Ovary (tissue), 9 donors: Measurements from ENCODE around the gene AGXT2. TPM values are rescaled to one million over a fixed set of nuclear protein-coding genes. Genes with fewer than 3 reads are reported as not detected.

Experiments
- DNase-seq, 5 donors: peaks; one replicate each; pipeline ENCODE4 v3.0.0-alpha.2; 2019 to 2020
- H3K27ac ChIP-seq, 2 donors: fragments of 200-600 bp; one replicate each; pipeline versions ENCODE4 v1.5.1 to v1.8.0; 2019 to 2022
- H3K27me3 ChIP-seq: fragments of 200-600 bp; one replicate; pipeline ENCODE4 v1.8.0; 2022
- H3K36me3 ChIP-seq: fragments of 200-600 bp; sonication (generic); one replicate; pipeline ENCODE4 v1.5.1; 2019
- H3K4me1 ChIP-seq: one replicate; pipeline ENCODE4 v1.8.1; 2013; ENCODE audit warnings: mild to moderate bottlenecking, moderate library complexity; ENCODE audit not compliant: insufficient read depth
- H3K4me3 ChIP-seq: fragments of 200-600 bp; sonication (generic); one replicate; pipeline ENCODE4 v1.5.1; 2017
- H3K9me3 ChIP-seq, 2 donors: fragments of 200-600 bp in 1 of 2; sonication (generic) in 1 of 2; one replicate each; pipeline versions ENCODE4 v1.5.1 to v1.8.1; 2013 to 2019; ENCODE audit warnings: mild to moderate bottlenecking in 1 of 2, moderate library complexity in 1 of 2
- CTCF ChIP-seq, 3 donors: fragments of 450-650 bp in 2 of 3; fragments of 200-600 bp in 1 of 3; IDR thresholded peaks; one replicate each; pipeline versions ENCODE4 v1.5.1 to v1.8.0; 2016 to 2022; ENCODE audit warnings: antibody characterized with exemption in 3 of 3, mild to moderate bottlenecking in 1 of 3
- EP300 ChIP-seq: sonication (generic); formaldehyde crosslinking; IDR thresholded peaks from one replicate; pipeline ENCODE4 v1.6.1; 2017; ENCODE audit warnings: antibody characterized with exemption
- POLR2A ChIP-seq: fragments of 450-650 bp; IDR thresholded peaks from one replicate; pipeline ENCODE4 v1.6.1; 2017; ENCODE audit warnings: antibody characterized with exemption, mild to moderate bottlenecking, moderate library complexity
- WGBS, 3 donors: extraction: QIAGEN DNeasy Blood & Tissue Kit in 1 of 3; methylation state at CpG; one replicate each; pipeline versions ENCODE4 v1.1.5 to v1.1.7; 2013 to 2017; 5-methylcytosine and 5-hydroxymethylcytosine counted together
- intact Hi-C, 4 donors: fragments of 100-400 bp; cut with DNase I; formaldehyde crosslinking; loops; one replicate each; pipeline versions ENCODE4 v1.11.0 to v1.15.1; 2022 to 2023
- polyA plus RNA-seq, 2 donors: library from polyadenylated mRNA; stranded (reverse); fragments of 200-250 nt in 1 of 2; fragments of 350-450 nt in 1 of 2; fragmentation: Illumina TruSeq in 1 of 2; extraction: RNeasy Lipid Tissue Mini Kit (QIAGEN cat#74804) in 1 of 2; gene quantifications; one replicate each; pipeline ENCODE4 v1.2.3, GENCODE V29; 2013 to 2014
- total RNA-seq, 7 donors: library from RNA; depleted of rRNA in 2 of 7; stranded (reverse); fragments of >200 nt in 2 of 7; fragmentation: NEBNext Ultra II Directional in 3 of 7; extraction: Animal tissue kit (Norgen Biotek cat#: 25700) in 3 of 7; gene quantifications; one replicate each; pipeline versions ENCODE4 v1.1.0 to v1.2.4, GENCODE V29; 2016 to 2023
- donor health status: DM: no; HTN: no; CAD: no; lungs with moderate emphysema.
- donor health status: DM: no; HTN: no; CAD: no.
- donor health status: Bipolar disorder and iron deficiency.
- donor health status: DM: yes; HTN: yes; CAD: no.
- donor health status: DM: no; HTN: no; CAD: no.
- donor health status: DM: yes; HTN: yes; CAD: no.

The AGXT2 gene
- total and polyA plus RNA-seq, 9 donors, result 0.10 to 0.15 TPM; not detected in 7

- Histone ChIP-seq H3K27ac (no peak overlapping the region), H3K9me3 (no peaks in the 10 kb centered on the region), H3K4me1 (no peaks in the 10 kb centered on the region), H3K4me3 (no peak overlapping the region), H3K36me3 (no peaks in the 10 kb centered on the region), H3K27me3 (no peaks in the 10 kb centered on the region)
- TF ChIP-seq CTCF (IDR thresholded peaks at IDR 0.05) (no peak), POLR2A (no peak)
- no peak for DNase-seq
- WGBS, 3 donors, result 64 to 75% (median 67%) methylated on average over 5 of the region's 5 CpGs
- intact Hi-C loops, result loop anchor here in 2 of 4 donors (5.0 to 10.0 kb wide), 2 partner anchors 522 to 529 kb away; no protein-coding TSS in a partner anchor
These were observed 43.5 kb downstream of the AGXT2 start for GRCh38 chr5:35004200-35004599.

- DNase-seq, result peak; percentile 28 to 64 (median 61)
- Histone ChIP-seq H3K27me3 (no peaks in the 10 kb centered on the region), H3K36me3 (no peaks in the 10 kb centered on the region), H3K27ac (no peak overlapping the region), H3K4me3 (no peak overlapping the region), H3K4me1 (no peaks in the 10 kb centered on the region), H3K9me3 (no peaks in the 10 kb centered on the region)
- WGBS, 3 donors, result 31 to 37% (median 31%) methylated on average over 18 of the region's 18 CpGs
- intact Hi-C loops, result loop anchor here in 2 of 4 donors (5.0 to 10.0 kb wide), 2 partner anchors 521 to 528 kb away; no protein-coding TSS in a partner anchor
- TF ChIP-seq POLR2A, result no peak
- TF ChIP-seq CTCF (IDR thresholded peaks at IDR 0.05), result peak in 2 of 3 donors; percentile 27 to 34
These were observed 44.5 kb downstream of the AGXT2 start for GRCh38 chr5:35003018-35003957.

- H3K27me3 ChIP-seq, result no peaks in the 10 kb centered on the region
- no peaks in the 10 kb centered on the region for H3K9me3 ChIP-seq
- TF ChIP-seq POLR2A (no peak), EP300 (no peak), CTCF (IDR thresholded peaks at IDR 0.05) (no peak)
- WGBS, 3 donors, result 86 to 90% (median 89%) methylated on average over 6 of the region's 6 CpGs
- DNase-seq, result no peak
- no peaks in the 10 kb centered on the region for H3K4me1 ChIP-seq
- H3K27ac ChIP-seq, result no peak overlapping the region
- intact Hi-C loops, result loop anchor here in 2 of 4 donors (5.0 to 10.0 kb wide), 2 partner anchors 520 to 528 kb away; no protein-coding TSS in a partner anchor
- no peaks in the 10 kb centered on the region for H3K36me3 ChIP-seq
- H3K4me3 ChIP-seq, result no peak overlapping the region
These were observed 45.3 kb downstream of the AGXT2 start for GRCh38 chr5:35002459-35002858.

GRCh38 chr5:35001842-35002241 is 45.9 kb downstream of the AGXT2 start:
- no peak overlapping the region for H3K27ac ChIP-seq
- H3K4me1 ChIP-seq, result no peaks in the 10 kb centered on the region
- no peaks in the 10 kb centered on the region for H3K36me3 ChIP-seq
- DNase-seq, result no peak
- no peak overlapping the region for H3K4me3 ChIP-seq
- WGBS, 3 donors, result 42 to 54% (median 54%) methylated on average over 3 of the region's 3 CpGs
- H3K9me3 ChIP-seq, result no peaks in the 10 kb centered on the region
- TF ChIP-seq CTCF (IDR thresholded peaks at IDR 0.05) (no peak), POLR2A (no peak), EP300 (no peak)
- H3K27me3 ChIP-seq, result no peaks in the 10 kb centered on the region
- intact Hi-C loops, result loop anchor here in 2 of 4 donors (5.0 to 10.0 kb wide), 2 partner anchors 520 to 527 kb away; no protein-coding TSS in a partner anchor
